HepG2 (cell line): ENCODE measurements around the gene RUFY2. TPM values are rescaled to one million over a fixed set of nuclear protein-coding genes. Genes with fewer than 3 reads are reported as not detected.

ENCODE experiments used
- ATAC-seq: fragments of 200-7000 bp; cut with Tn5 transposase; 3 replicates; pipeline ENCODE4 v1.9.1; 2020; ENCODE audit warnings: mild to moderate bottlenecking, moderate library complexity
- BruUV-seq: library from RNA; stranded (reverse); fragments of 400-500 nt; replicated peaks from 2 replicates; lab custom pipeline; 2021; lab: Mats Ljungman, UMichigan
- CTCF ChIA-PET: fragments of 300-600 bp; formaldehyde crosslinking; extraction: SDS; loops from one replicate; lab custom pipeline; 2021; ENCODE audit warnings: low total read pairs, inconsistent platforms, low intra/inter-chr PET ratio; lab: Yijun Ruan, JAX
- POLR2A ChIA-PET: fragments of 350-600 bp; sonication (Branson Sonifier 250); formaldehyde crosslinking; loops from one replicate; lab custom pipeline; 2020; ENCODE audit warnings: antibody characterized with exemption, inconsistent platforms; lab: Yijun Ruan, JAX
- DNase-seq: peaks from one replicate; pipeline ENCODE4 v3.0.0-alpha.2; 2015; ENCODE audit warnings: low spot score
- FAIRE-seq: peaks from 3 replicates; lab custom pipeline; 2011; peaks lifted over from hg19 to GRCh38; lab: Jason Lieb, UNC
- H2AFZ ChIP-seq: one replicate; pipeline ENCODE4 v1.6.1; 2011; ENCODE audit warnings: low read length, inconsistent platforms
- H3K27ac ChIP-seq: fragments of 300-600 bp; 3 replicates; pipeline ENCODE4 v1.8.0; 2011; ENCODE audit warnings: mixed run types, mild to moderate bottlenecking, mixed read lengths, low read length, inconsistent platforms; ENCODE audit not compliant: insufficient read depth; ENCODE audit errors: extremely low read length
- H3K27me3 ChIP-seq, 2 experiments: fragments of 200-600 bp in 1 of 2; 2 replicates in 1 of 2; 3 replicates in 1 of 2; pipeline versions ENCODE4 v1.6.0 to v1.8.0; 2011; ENCODE audit warnings: low read length in 2 of 2, mild to moderate bottlenecking in 2 of 2, moderate library complexity in 2 of 2, inconsistent platforms in 1 of 2; ENCODE audit not compliant: insufficient read depth in 2 of 2, control insufficient read depth in 1 of 2
- H3K36me3 ChIP-seq, 2 experiments: fragments of 200-600 bp in 1 of 2; replicated peaks in 1 of 2; 2 replicates in 1 of 2; 3 replicates in 1 of 2; pipeline versions ENCODE4 v1.5.1 to v1.8.0; 2011; ENCODE audit warnings: low read length in 2 of 2, inconsistent platforms in 1 of 2; ENCODE audit not compliant: insufficient read depth in 2 of 2, control insufficient read depth in 1 of 2
- H3K4me1 ChIP-seq: 2 replicates; pipeline ENCODE4 v1.5.1; 2012; ENCODE audit warnings: low read length, inconsistent platforms; ENCODE audit not compliant: insufficient read depth
- H3K4me2 ChIP-seq: 2 replicates; pipeline ENCODE4 v1.6.0; 2011; ENCODE audit warnings: low read depth, low read length, inconsistent platforms
- H3K4me3 ChIP-seq, 3 experiments: fragments of 200-600 bp in 1 of 3; sonication (generic), shearing (Covaris generic) in 1 of 3; replicated peaks in 1 of 3; 2 replicates each; pipeline ENCODE4 v1.5.1; 2011 to 2016; ENCODE audit warnings: low read length in 3 of 3, inconsistent platforms in 2 of 3, low read depth in 2 of 3, mild to moderate bottlenecking in 2 of 3, control low read depth in 1 of 3, mixed read lengths in 1 of 3; ENCODE audit not compliant: insufficient read depth in 1 of 3
- H3K79me2 ChIP-seq: one replicate; pipeline ENCODE4 v1.6.1; 2011; ENCODE audit warnings: low read length, inconsistent platforms; ENCODE audit not compliant: insufficient read depth
- H3K9ac ChIP-seq: 2 replicates; pipeline ENCODE4 v1.6.0; 2011; ENCODE audit warnings: mild to moderate bottlenecking, low read depth, low read length, inconsistent platforms; ENCODE audit not compliant: insufficient read depth
- H3K9me3 ChIP-seq: 2 replicates; pipeline ENCODE4 v1.5.1; 2012; ENCODE audit warnings: mild to moderate bottlenecking, low read length
- H4K20me1 ChIP-seq: 2 replicates; pipeline ENCODE4 v1.6.0; 2011; ENCODE audit warnings: inconsistent platforms, mild to moderate bottlenecking, low read length, moderate library complexity; ENCODE audit not compliant: insufficient read depth
- ATF7 ChIP-seq, 2 experiments: fragments of 450-650 bp in 1 of 2; sonication (generic) in 1 of 2; formaldehyde crosslinking in 1 of 2; IDR thresholded peaks; 2 replicates each; pipeline versions ENCODE4 v1.4.0 to v1.6.1; 2016 to 2020; ENCODE audit warnings: antibody characterized with exemption in 1 of 2, mild to moderate bottlenecking in 1 of 2, missing genetic modification reagents in 1 of 2
- FOXO1 ChIP-seq: sonication (generic); formaldehyde crosslinking; IDR thresholded peaks from 2 replicates; pipeline ENCODE4 v1.4.0; 2020; ENCODE audit warnings: missing genetic modification reagents
- MAFF ChIP-seq: IDR thresholded peaks from 2 replicates; pipeline ENCODE4 v1.6.1; 2011; ENCODE audit warnings: low read depth, low read length, improper control_type of control experiment
- MAFK ChIP-seq, 2 experiments: IDR thresholded peaks in 1 of 2; conservative IDR thresholded peaks in 1 of 2; 2 replicates each; pipeline ENCODE4 v1.6.1; 2011; ENCODE audit warnings: improper control_type of control experiment in 2 of 2, low read length in 2 of 2
- SMC3 ChIP-seq: IDR thresholded peaks from 2 replicates; pipeline ENCODE4 v1.6.1; 2011; ENCODE audit warnings: low read length, improper control_type of control experiment
- WGBS: methylation state at CpG from one replicate; pipeline ENCODE4 v1.1.6; 2017; ENCODE audit warnings: low lambda C conversion rate; 5-methylcytosine and 5-hydroxymethylcytosine counted together
- in situ Hi-C: cut with HindIII; loops from 2 replicates; pipeline ENCODE4 v1.10.0; 2017; ENCODE audit warnings: low pct_unique_long_range_greater_than_20kb; ENCODE audit not compliant: extremely low pct_ligation_motif_present
- intact Hi-C: fragments of 100-400 bp; cut with micrococcal nuclease; formaldehyde crosslinking; loops from one replicate; pipeline ENCODE4 v1.10.0; 2022; ENCODE audit not compliant: unreplicated experiment
- polyA plus RNA-seq, 8 experiments: library from polyadenylated mRNA; depleted of rRNA in 3 of 8; stranded (reverse) in 7 of 8; unstranded in 1 of 8; fragments of >200 nt; fragmentation: Illumina TruSeq in 4 of 8; extraction: Trizol in 4 of 8; gene quantifications; 2 replicates each; pipeline versions ENCODE4 v1.2.1 to v1.2.3, GENCODE V29; 2011 to 2016; ENCODE audit warnings: low read depth in 4 of 8, missing spikeins in 1 of 8, mixed read lengths in 1 of 8; ENCODE audit not compliant: insufficient read depth in 1 of 8
- total RNA-seq, 5 experiments: library from RNA; depleted of rRNA; stranded (reverse); fragments of >200 nt; fragmentation: Illumina TruSeq; extraction: Trizol; gene quantifications; 2 replicates each; pipeline ENCODE4 v1.2.3, GENCODE V29; 2016; ENCODE audit warnings: low read depth in 1 of 5
- TF ChIP-seq, protein P1 (sequence below): sonication (generic); formaldehyde crosslinking; IDR thresholded peaks from 2 replicates; pipeline ENCODE4 v1.4.0; 2020; ENCODE audit warnings: missing genetic modification reagents

Gene RUFY2
- total and polyA plus RNA-seq, 2 of the 13 experiments (the other 11 are each of a cell fraction or from before 2014, with no cell fraction given): 10.1 to 16.1 TPM

DNA sequence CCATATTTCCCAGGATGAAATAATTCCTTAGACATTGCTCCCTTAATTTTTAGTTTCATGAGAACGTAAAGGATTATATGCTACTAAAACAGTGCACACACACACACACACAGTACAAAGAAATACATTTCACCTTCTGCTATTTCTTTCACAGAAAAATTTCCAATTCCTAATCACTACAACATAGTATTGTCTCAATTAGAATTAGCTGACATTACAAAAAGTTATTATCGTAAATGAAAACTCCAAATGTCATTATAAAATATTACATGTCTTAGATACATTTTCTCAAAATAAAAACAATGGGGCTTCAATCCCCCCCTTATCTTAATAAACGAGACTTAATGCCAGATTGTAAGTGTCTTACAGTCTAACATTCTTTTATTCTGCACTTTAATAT, 12.3 kb upstream of the RUFY2 start:
- Histone ChIP-seq H3K4me3 (no peak overlapping the region), H3K9me3 (no peaks in the 10 kb centered on the region), H3K4me2 (no peak overlapping the region), H3K27ac (no peak overlapping the region), H3K4me1 (no peaks in the 10 kb centered on the region)
- intact Hi-C loops: no loop called here
- no peak for DNase-seq
- POLR2A ChIA-PET: no interaction called here
- FAIRE-seq: no peak
- TF ChIP-seq MAFK (conservative IDR thresholded peaks at IDR 0.05 in 1 of 2, IDR thresholded peaks at IDR 0.05 in 1 of 2; ENCODE audit: low read length in 2 of 2) (peak; percentile 68 to 83), MAFF (peak; percentile 76), SMC3 (no peak)
- TF ChIP-seq, all 625 proteins: peak for 2
- ATAC-seq: no peak
- H3K79me2 ChIP-seq: no peaks in the 10 kb centered on the region
- no peaks in the 10 kb centered on the region for H3K27me3 ChIP-seq
- in situ Hi-C loops: no loop called here
- CTCF ChIA-PET: no interaction called here
- 98% methylated on average over 3 of the region's 3 CpGs for WGBS
- H3K36me3 ChIP-seq: peaks cover 1 to 53% of the 10 kb centered on the region in 2 experiments; a peak in 4 of 5 replicates
- BruUV-seq: no TSS peak
- no peaks in the 10 kb centered on the region for H4K20me1 ChIP-seq
- H2AFZ ChIP-seq: no peak overlapping the region
- H3K9ac ChIP-seq: no peak overlapping the region

DNA sequence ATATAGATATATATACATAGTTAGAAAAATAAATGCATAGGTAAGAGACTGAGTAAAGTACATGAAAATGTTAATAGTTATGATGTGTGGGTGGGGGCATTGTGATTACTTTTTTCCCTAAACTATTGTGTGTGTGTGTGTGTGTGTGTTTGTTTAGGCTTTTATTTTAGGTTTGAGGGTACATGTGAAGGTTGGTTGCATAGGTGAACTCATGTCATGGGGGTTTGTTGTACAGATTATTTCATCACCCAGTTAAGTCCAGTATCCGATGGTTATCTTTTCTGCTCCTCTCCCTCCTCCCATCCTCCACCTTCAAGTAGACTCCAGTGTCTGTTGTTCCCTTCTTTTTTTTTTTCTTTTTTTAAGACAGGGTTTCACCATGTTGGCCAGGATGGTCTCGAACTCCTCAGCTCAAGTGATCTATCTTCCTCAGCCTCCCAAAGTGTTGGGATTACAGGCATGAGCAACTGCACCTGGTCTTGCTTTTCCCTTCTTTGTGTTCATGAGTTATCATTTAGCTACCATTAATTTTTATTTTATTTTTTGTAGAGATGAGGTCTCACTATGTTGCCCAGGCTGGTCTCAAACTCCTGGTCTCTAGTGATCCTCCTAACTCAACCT, 1.9 kb upstream of the RUFY2 start:
- H3K36me3 ChIP-seq: no peaks in the 10 kb centered on the region
- 89% methylated on average over 2 of the region's 2 CpGs for WGBS
- in situ Hi-C loops: no loop called here
- H3K4me1 ChIP-seq: peaks cover 6% of the 10 kb centered on the region
- H3K79me2 ChIP-seq: peaks cover 25% of the 10 kb centered on the region
- intact Hi-C loops: loop anchor here (10.0 kb wide), 2 partner anchors 64 to 136 kb away; no protein-coding TSS in a partner anchor
- DNase-seq (no peak), ATAC-seq (no peak), FAIRE-seq (no peak)
- no peaks in the 10 kb centered on the region for H3K9me3 ChIP-seq
- no peak overlapping the region for H2AFZ ChIP-seq
- no TSS peak for BruUV-seq
- ChIA-PET POLR2A (no interaction called here), CTCF (no interaction called here)
- TF ChIP-seq, protein P1, sequence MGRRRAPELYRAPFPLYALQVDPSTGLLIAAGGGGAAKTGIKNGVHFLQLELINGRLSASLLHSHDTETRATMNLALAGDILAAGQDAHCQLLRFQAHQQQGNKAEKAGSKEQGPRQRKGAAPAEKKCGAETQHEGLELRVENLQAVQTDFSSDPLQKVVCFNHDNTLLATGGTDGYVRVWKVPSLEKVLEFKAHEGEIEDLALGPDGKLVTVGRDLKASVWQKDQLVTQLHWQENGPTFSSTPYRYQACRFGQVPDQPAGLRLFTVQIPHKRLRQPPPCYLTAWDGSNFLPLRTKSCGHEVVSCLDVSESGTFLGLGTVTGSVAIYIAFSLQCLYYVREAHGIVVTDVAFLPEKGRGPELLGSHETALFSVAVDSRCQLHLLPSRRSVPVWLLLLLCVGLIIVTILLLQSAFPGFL (CRISPR knock-in tag): no peak
- TF ChIP-seq FOXO1 (CRISPR knock-in tag) (no peak), ATF7 (IDR thresholded peaks at IDR 0.05) (0 out of 2 replicates have a peak, but pooled peaks have one; percentile 1), ATF7 (CRISPR knock-in tag; IDR thresholded peaks at IDR 0.05) (no peak)
- no peak overlapping the region for H3K4me2 ChIP-seq
- no peaks in the 10 kb centered on the region; a peak in 1 of 5 replicates for H3K27me3 ChIP-seq
- H3K9ac ChIP-seq: no peak overlapping the region
- no peak overlapping the region for H3K4me3 ChIP-seq
- H4K20me1 ChIP-seq: peaks cover 6% of the 10 kb centered on the region
- no peak overlapping the region for H3K27ac ChIP-seq
